Measurements from ENCODE around the gene TRHDE. TPM values are rescaled to one million over a fixed set of nuclear protein-coding genes. Genes with fewer than 3 reads are reported as not detected.
A peak's percentile ranks its signal among the peaks of the same experiment; 100 is the strongest.

The TRHDE gene
- total RNA-seq, 1 experiment from 2014 or later = 13.4 TPM

GRCh38 chr12:72281126-72281525 lies 9.0 kb downstream of the TRHDE start:
- Histone ChIP-seq H3K27me3 (replicated peaks) (no peaks in the 10 kb centered on the region), H3K4me3 (no peak overlapping the region), H3K9me3 (replicated peaks) (no peaks in the 10 kb centered on the region), H3K36me3 (no peaks in the 10 kb centered on the region), H3K27ac (peak overlapping the region; percentile 45), H3K4me1 (replicated peaks) (peaks cover 60% of the 10 kb centered on the region)
- DNase-seq (ENCODE audit: low read depth in 1 of 2, low spot score in 2 of 2) = peak in 1 of 2 experiments; percentile 60

- H3K27me3 ChIP-seq (replicated peaks) = no peaks in the 10 kb centered on the region
- peaks cover 9% of the 10 kb centered on the region for H3K36me3 ChIP-seq
- H3K9me3 ChIP-seq (replicated peaks) = peaks cover 4% of the 10 kb centered on the region; the same call in 1 of the 2 replicates
- DNase-seq (ENCODE audit: low read depth in 1 of 2, low spot score in 2 of 2) = peak in 1 of 2 experiments; percentile 45
- H3K4me1 ChIP-seq (replicated peaks) = peaks cover 48% of the 10 kb centered on the region
- H3K4me3 ChIP-seq = no peak overlapping the region
- no peak overlapping the region for H3K27ac ChIP-seq
These were observed 10.6 kb downstream of the TRHDE start for GRCh38 chr12:72282721-72283120.

- no peak overlapping the region for H3K4me3 ChIP-seq
- peaks cover 27% of the 10 kb centered on the region for H3K4me1 ChIP-seq (replicated peaks)
- H3K9me3 ChIP-seq (replicated peaks) = peaks cover 4% of the 10 kb centered on the region; the same call in 1 of the 2 replicates
- no peaks in the 10 kb centered on the region for H3K27me3 ChIP-seq (replicated peaks)
- DNase-seq (ENCODE audit: low read depth in 1 of 2, low spot score in 2 of 2) = no peak
- peaks cover 9% of the 10 kb centered on the region for H3K36me3 ChIP-seq
- no peak overlapping the region for H3K27ac ChIP-seq
These were observed 13.7 kb downstream of the TRHDE start for GRCh38 chr12:72285861-72286260.

- Histone ChIP-seq H3K36me3 (peaks cover 9% of the 10 kb centered on the region), H3K4me1 (replicated peaks) (peaks cover 20% of the 10 kb centered on the region)
- DNase-seq (ENCODE audit: low read depth in 1 of 2, low spot score in 2 of 2) = no peak
These were observed 14.4 kb downstream of the TRHDE start for GRCh38 chr12:72286526-72286925.

GRCh38 chr12:72288436-72288835 lies 16.3 kb downstream of the TRHDE start:
- H3K4me1 ChIP-seq (replicated peaks) = peaks cover 8% of the 10 kb centered on the region
- peaks cover 9% of the 10 kb centered on the region for H3K36me3 ChIP-seq
- peaks cover 4% of the 10 kb centered on the region; the same call in 1 of the 2 replicates for H3K9me3 ChIP-seq (replicated peaks)
- no peak overlapping the region for H3K27ac ChIP-seq
- no peak for DNase-seq (ENCODE audit: low read depth in 1 of 2, low spot score in 2 of 2)
- no peaks in the 10 kb centered on the region for H3K27me3 ChIP-seq (replicated peaks)
- H3K4me3 ChIP-seq = no peak overlapping the region

More at GRCh38 chr12:72286526-72286925, 14.4 kb downstream of the TRHDE start:
- Histone ChIP-seq H3K27me3 (replicated peaks) (no peaks in the 10 kb centered on the region), H3K4me3 (no peak overlapping the region), H3K9me3 (replicated peaks) (peaks cover 4% of the 10 kb centered on the region; the same call in 1 of the 2 replicates), H3K27ac (no peak overlapping the region)

GRCh38 chr12:72288911-72289310 lies 16.7 kb downstream of the TRHDE start:
- Histone ChIP-seq H3K4me1 (replicated peaks) (peaks cover 8% of the 10 kb centered on the region), H3K27me3 (replicated peaks) (no peaks in the 10 kb centered on the region), H3K4me3 (no peak overlapping the region), H3K9me3 (replicated peaks) (peaks cover 4% of the 10 kb centered on the region; the same call in 1 of the 2 replicates), H3K36me3 (peaks cover 9% of the 10 kb centered on the region), H3K27ac (no peak overlapping the region)
- no peak for DNase-seq (ENCODE audit: low read depth in 1 of 2, low spot score in 2 of 2)

GRCh38 chr12:72289633-72290032 lies 17.5 kb downstream of the TRHDE start:
- peaks cover 14% of the 10 kb centered on the region for H3K4me1 ChIP-seq (replicated peaks)

GRCh38 chr12:72291175-72291574 lies 19.0 kb downstream of the TRHDE start:
- Histone ChIP-seq H3K4me3 (no peak overlapping the region), H3K36me3 (peaks cover 9% of the 10 kb centered on the region), H3K27me3 (replicated peaks) (no peaks in the 10 kb centered on the region), H3K4me1 (replicated peaks) (peaks cover 28% of the 10 kb centered on the region), H3K27ac (no peak overlapping the region), H3K9me3 (replicated peaks) (peaks cover 4% of the 10 kb centered on the region; the same call in 1 of the 2 replicates)
- no peak for DNase-seq (ENCODE audit: low read depth in 1 of 2, low spot score in 2 of 2)

More at GRCh38 chr12:72289633-72290032, 17.5 kb downstream of the TRHDE start:
- peaks cover 9% of the 10 kb centered on the region for H3K36me3 ChIP-seq
- peaks cover 4% of the 10 kb centered on the region; the same call in 1 of the 2 replicates for H3K9me3 ChIP-seq (replicated peaks)
- H3K4me3 ChIP-seq = no peak overlapping the region
- no peaks in the 10 kb centered on the region for H3K27me3 ChIP-seq (replicated peaks)
- 0 out of 2 replicates have a peak overlapping the region, but pooled peaks have one; percentile 17 for H3K27ac ChIP-seq
- no peak for DNase-seq (ENCODE audit: low read depth in 1 of 2, low spot score in 2 of 2)

- no peak for DNase-seq (ENCODE audit: low read depth in 1 of 2, low spot score in 2 of 2)
- H3K4me1 ChIP-seq (replicated peaks) = peaks cover 45% of the 10 kb centered on the region
- H3K36me3 ChIP-seq = no peaks in the 10 kb centered on the region
- H3K27ac ChIP-seq = no peak overlapping the region
- no peaks in the 10 kb centered on the region for H3K27me3 ChIP-seq (replicated peaks)
- H3K4me3 ChIP-seq = no peak overlapping the region
- no peaks in the 10 kb centered on the region for H3K9me3 ChIP-seq (replicated peaks)
These were observed 21.5 kb downstream of the TRHDE start for GRCh38 chr12:72293701-72294100.

GRCh38 chr12:72295101-72295500 lies 22.9 kb downstream of the TRHDE start:
- H3K4me3 ChIP-seq = peak overlapping the region; percentile 11
- H3K4me1 ChIP-seq (replicated peaks) = peaks cover 38% of the 10 kb centered on the region
- H3K9me3 ChIP-seq (replicated peaks) = no peaks in the 10 kb centered on the region
- H3K27ac ChIP-seq = peak overlapping the region; percentile 96
- H3K36me3 ChIP-seq = no peaks in the 10 kb centered on the region
- H3K27me3 ChIP-seq (replicated peaks) = no peaks in the 10 kb centered on the region
- peak; percentile 69 to 75 for DNase-seq (ENCODE audit: low read depth in 1 of 2, low spot score in 2 of 2)

GRCh38 chr12:72295744-72296143 lies 23.6 kb downstream of the TRHDE start:
- DNase-seq (ENCODE audit: low read depth in 1 of 2, low spot score in 2 of 2) = peak in 1 of 2 experiments; percentile 82
- Histone ChIP-seq H3K9me3 (replicated peaks) (no peaks in the 10 kb centered on the region), H3K4me3 (no peak overlapping the region), H3K27ac (peak overlapping the region; percentile 96), H3K27me3 (replicated peaks) (no peaks in the 10 kb centered on the region), H3K4me1 (replicated peaks) (peaks cover 37% of the 10 kb centered on the region), H3K36me3 (no peaks in the 10 kb centered on the region)

- Histone ChIP-seq H3K27me3 (replicated peaks) (no peaks in the 10 kb centered on the region), H3K36me3 (no peaks in the 10 kb centered on the region), H3K27ac (peak overlapping the region; percentile 96), H3K4me3 (no peak overlapping the region), H3K4me1 (replicated peaks) (peaks cover 37% of the 10 kb centered on the region), H3K9me3 (replicated peaks) (no peaks in the 10 kb centered on the region)
- peak; percentile 79 to 87 for DNase-seq (ENCODE audit: low read depth in 1 of 2, low spot score in 2 of 2)
These were observed 24.2 kb downstream of the TRHDE start for GRCh38 chr12:72296389-72296788.

- Histone ChIP-seq H3K4me1 (replicated peaks) (peaks cover 37% of the 10 kb centered on the region), H3K9me3 (replicated peaks) (no peaks in the 10 kb centered on the region), H3K4me3 (no peak overlapping the region), H3K27ac (peak overlapping the region; percentile 96), H3K36me3 (no peaks in the 10 kb centered on the region), H3K27me3 (replicated peaks) (no peaks in the 10 kb centered on the region)
- no peak for DNase-seq (ENCODE audit: low read depth in 1 of 2, low spot score in 2 of 2)
These were observed 25.5 kb downstream of the TRHDE start for GRCh38 chr12:72297666-72298065.

- Histone ChIP-seq H3K27me3 (replicated peaks) (no peaks in the 10 kb centered on the region), H3K9me3 (replicated peaks) (no peaks in the 10 kb centered on the region), H3K4me3 (no peak overlapping the region), H3K36me3 (no peaks in the 10 kb centered on the region), H3K4me1 (replicated peaks) (peaks cover 21% of the 10 kb centered on the region), H3K27ac (no peak overlapping the region)
- no peak for DNase-seq (ENCODE audit: low read depth in 1 of 2, low spot score in 2 of 2)
These were observed 28.6 kb downstream of the TRHDE start for GRCh38 chr12:72300728-72301127.

GRCh38 chr12:72304751-72305150 lies 32.6 kb downstream of the TRHDE start:
- no peaks in the 10 kb centered on the region for H3K9me3 ChIP-seq (replicated peaks)
- DNase-seq (ENCODE audit: low read depth in 1 of 2, low spot score in 2 of 2) = no peak
- H3K27ac ChIP-seq = no peak overlapping the region
- H3K27me3 ChIP-seq (replicated peaks) = no peaks in the 10 kb centered on the region
- no peaks in the 10 kb centered on the region for H3K36me3 ChIP-seq
- no peak overlapping the region for H3K4me3 ChIP-seq
- H3K4me1 ChIP-seq (replicated peaks) = no peaks in the 10 kb centered on the region

Data from SJSA1 (cell line).